Natural killer cell (primary cell): ENCODE data around the gene ARG1. TPM values are rescaled to one million over a fixed set of nuclear protein-coding genes. Genes with fewer than 3 reads are reported as not detected.

Experiments
- ATAC-seq, 3 donors: fragments of 150-1000 bp in 2 of 3; fragments of 200-7000 bp in 1 of 3; cut with Tn5 transposase; 1 replicate in 1 of 3; 2 replicates in 2 of 3; pipeline ENCODE4 v1.10.0; 2021; ENCODE audit warnings: mild to moderate bottlenecking in 2 of 3, moderate library complexity in 2 of 3
- DNase-seq, 2 donors: peaks; one replicate each; pipeline versions ENCODE4 v3.0.0 to v3.0.0-alpha.2; 2013 to 2021; ENCODE audit warnings: mixed read lengths in 1 of 2
- H3K27ac ChIP-seq: one replicate; pipeline ENCODE4 v1.5.1; 2013; ENCODE audit warnings: mild to moderate bottlenecking, low read length
- H3K27me3 ChIP-seq: one replicate; pipeline ENCODE4 v1.6.1; 2013; ENCODE audit warnings: low read length; ENCODE audit not compliant: control insufficient read depth, insufficient read depth
- H3K36me3 ChIP-seq: one replicate; pipeline ENCODE4 v1.6.1; 2013; ENCODE audit warnings: low read length; ENCODE audit not compliant: control insufficient read depth, insufficient read depth
- H3K4me1 ChIP-seq: one replicate; pipeline ENCODE4 v1.6.1; 2013; ENCODE audit warnings: low read length; ENCODE audit not compliant: control insufficient read depth, insufficient read depth
- H3K4me3 ChIP-seq: one replicate; pipeline ENCODE4 v1.5.1; 2013; ENCODE audit warnings: low read length
- H3K9me3 ChIP-seq: one replicate; pipeline ENCODE4 v1.6.1; 2013; ENCODE audit warnings: low read length; ENCODE audit not compliant: control insufficient read depth, insufficient read depth
- H3K27ac Mint-ChIP-seq, 2 donors: one replicate each; pipeline ENCODE4 v1.8.0; 2022; ENCODE audit warnings: mild to moderate bottlenecking in 2 of 2, mixed read lengths in 2 of 2, moderate library complexity in 1 of 2
- H3K27me3 Mint-ChIP-seq, 2 donors: one replicate each; pipeline ENCODE4 v1.8.0; 2022; ENCODE audit warnings: low read depth in 2 of 2, mixed read lengths in 2 of 2
- H3K36me3 Mint-ChIP-seq: one replicate; pipeline ENCODE4 v1.8.0; 2022; ENCODE audit warnings: mixed read lengths
- H3K4me1 Mint-ChIP-seq, 2 donors: one replicate each; pipeline ENCODE4 v1.8.0; 2022; ENCODE audit warnings: mixed read lengths in 2 of 2
- H3K4me3 Mint-ChIP-seq: one replicate; pipeline ENCODE4 v1.8.0; 2022; ENCODE audit warnings: mild to moderate bottlenecking, moderate library complexity, mixed read lengths
- H3K9me3 Mint-ChIP-seq, 2 donors: one replicate each; pipeline ENCODE4 v1.8.0; 2022; ENCODE audit warnings: mixed read lengths in 2 of 2
- CTCF ChIP-seq: fragments of 200-600 bp; IDR thresholded peaks from one replicate; pipeline ENCODE4 v1.8.0; 2022; ENCODE audit warnings: antibody characterized with exemption
- WGBS: methylation state at CpG from one replicate; pipeline ENCODE4 v1.1.7; 2013; ENCODE audit warnings: missing lambda C conversion rate; ENCODE audit not compliant: insufficient coverage; 5-methylcytosine and 5-hydroxymethylcytosine counted together
- intact Hi-C: fragments of 100-400 bp; cut with micrococcal nuclease; formaldehyde crosslinking; loops from one replicate; pipeline ENCODE4 v1.14.2; 2022
- total RNA-seq, 4 donors: library from RNA; stranded (reverse); fragments of 120-200 nt in 1 of 4; gene quantifications; one replicate each; pipeline versions ENCODE4 v1.2.3 to v1.2.4, GENCODE V29; 2013 to 2022

The ARG1 gene
- total RNA-seq, 3 donors from 2014 or later (not counting 1 experiment from before 2014, with no cell fraction given), result not detected

- Mint-ChIP-seq H3K4me1 (peaks cover 25 to 27% of the 10 kb centered on the region in 2 donors), H3K36me3 (no peaks in the 10 kb centered on the region), H3K27ac (no peak overlapping the region), H3K4me3 (no peak overlapping the region), H3K27me3 (no peaks in the 10 kb centered on the region), H3K9me3 (no peaks in the 10 kb centered on the region)
- DNase-seq, result no peak
- no peak for ATAC-seq
- Histone ChIP-seq H3K27me3 (no peaks in the 10 kb centered on the region), H3K4me3 (no peak overlapping the region), H3K4me1 (peaks cover 3% of the 10 kb centered on the region), H3K27ac (no peak overlapping the region), H3K36me3 (no peaks in the 10 kb centered on the region), H3K9me3 (no peaks in the 10 kb centered on the region)
- intact Hi-C loops, result no loop called here
- WGBS, result 97% methylated on average over 2 of the region's 3 CpGs
- TF ChIP-seq CTCF, result no peak
Measured at GRCh38 chr6:131631625-131632289, 58.7 kb downstream of the ARG1 start.

Other genes starting within 250 kb of the ARG1 start
- gene MED23, start 55.0 kb downstream of the ARG1 start, total RNA-seq, result 10 to 100 TPM; 63.8 to 71.2 (median 67.4) TPM
- 10 to 100 TPM in 1 of 3 donors, 1 to 10 TPM in 1, under 1 TPM in 1; 0.33 to 32.4 (median 1.8) TPM for gene ENPP3, start 64.1 kb downstream of the ARG1 start, total RNA-seq
- gene OR2A4, start 128.2 kb downstream of the ARG1 start, total RNA-seq, result under 1 TPM in 1 of 3 donors, not detected in 2; 0.33 TPM
- gene CTAGE9, start 137.8 kb downstream of the ARG1 start, total RNA-seq, result under 1 TPM in 1 of 3 donors, not detected in 2; 0.21 TPM
- gene ENPP1, start 234.8 kb downstream of the ARG1 start, total RNA-seq, result under 1 TPM; 0.45 to 0.85 (median 0.83) TPM